Kasumi-1 (cell line): ENCODE data around the gene CCDC61.

Experiments
- DNase-seq, 2 experiments: peaks; one replicate each; lab custom pipeline; 2025; lab: John Stamatoyannopoulos, UW

The CCDC61 gene

GRCh38 chr19:45994998-45995714 is at the start of gene CCDC61:
Gene CCDC61, plus strand, starts transcription at chr19:45995467. Its CDS starts 7,552 bp downstream, at chr19:46003019.
- DNase-seq: peak; percentile 99

GRCh38 chr19:45947926-45948325 is 47.3 kb upstream of the CCDC61 start:
- no peak for DNase-seq

DNA sequence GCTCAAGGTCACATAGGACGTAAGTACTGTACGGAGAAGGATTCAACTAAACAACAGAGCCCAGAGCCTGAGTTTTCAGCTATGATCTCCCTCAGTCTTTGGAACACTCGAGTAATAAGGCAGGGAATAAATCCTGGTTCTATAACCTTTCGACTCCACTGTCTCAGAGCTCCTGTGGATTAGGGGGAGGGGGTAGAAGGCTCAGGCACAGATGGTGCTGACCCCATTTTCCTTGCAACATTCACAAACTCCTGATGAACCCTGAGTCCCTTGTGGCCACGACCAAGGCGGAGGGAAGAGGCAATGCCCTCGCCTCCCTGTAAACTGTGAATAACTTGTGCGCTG is 43.0 kb upstream of the CCDC61 start:
- no peak for DNase-seq

DNA sequence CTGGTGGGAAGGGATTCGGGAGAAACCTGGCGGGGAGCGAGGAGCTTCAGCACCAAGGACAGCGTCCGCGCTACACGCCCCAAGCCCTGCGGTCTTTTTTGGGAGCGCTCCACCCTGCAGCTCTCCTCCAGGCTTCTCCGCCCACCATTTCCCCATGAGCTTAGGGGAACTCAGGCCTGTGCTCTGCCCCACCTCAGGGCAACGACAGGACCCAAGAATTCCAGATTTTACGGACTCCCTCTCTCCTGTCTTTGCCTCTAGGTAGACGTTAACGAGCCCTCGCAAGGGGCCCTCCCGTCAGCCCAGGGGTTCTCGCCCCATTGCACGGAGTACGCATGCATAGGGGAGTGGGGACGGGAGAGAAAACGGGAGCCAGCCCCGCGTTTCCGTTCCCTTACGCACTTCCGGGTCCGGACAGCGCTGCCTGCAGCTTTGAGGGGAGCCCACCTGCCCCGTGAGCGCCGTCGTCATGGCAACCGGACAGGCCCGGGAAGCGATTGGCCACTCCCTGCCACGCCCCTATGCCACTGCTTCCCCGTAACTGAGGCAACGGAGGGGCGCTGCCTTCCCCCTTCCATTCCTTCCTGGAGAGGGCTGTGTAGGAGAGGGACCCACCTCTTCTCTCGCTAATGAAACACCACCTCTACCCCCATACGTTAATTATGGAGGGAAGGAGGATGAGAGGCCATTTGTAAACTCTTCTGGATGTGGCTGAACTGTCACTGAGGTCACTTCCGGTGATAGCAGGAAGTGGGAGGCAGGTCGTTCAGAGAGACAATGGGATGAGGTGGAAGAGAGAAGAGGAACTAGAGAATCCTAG is 42.4 kb upstream of the CCDC61 start:
- peak; percentile 23 to 42 for DNase-seq

- no peak for DNase-seq
Measured at GRCh38 chr19:45953676-45954075, 41.6 kb upstream of the CCDC61 start.

- no peak for DNase-seq
Measured at GRCh38 chr19:45954156-45954555, 41.1 kb upstream of the CCDC61 start.

- DNase-seq: no peak
Measured at GRCh38 chr19:45955905-45956608, 39.2 kb upstream of the CCDC61 start.

GRCh38 chr19:45958320-45958719 is 36.9 kb upstream of the CCDC61 start:
- no peak for DNase-seq

- DNase-seq: no peak
Measured at GRCh38 chr19:45958769-45959516, 36.3 kb upstream of the CCDC61 start.

GRCh38 chr19:45959517-45960025 is 35.7 kb upstream of the CCDC61 start:
- DNase-seq: no peak

- DNase-seq: no peak
Measured at GRCh38 chr19:45960595-45961235, 34.6 kb upstream of the CCDC61 start.

DNA sequence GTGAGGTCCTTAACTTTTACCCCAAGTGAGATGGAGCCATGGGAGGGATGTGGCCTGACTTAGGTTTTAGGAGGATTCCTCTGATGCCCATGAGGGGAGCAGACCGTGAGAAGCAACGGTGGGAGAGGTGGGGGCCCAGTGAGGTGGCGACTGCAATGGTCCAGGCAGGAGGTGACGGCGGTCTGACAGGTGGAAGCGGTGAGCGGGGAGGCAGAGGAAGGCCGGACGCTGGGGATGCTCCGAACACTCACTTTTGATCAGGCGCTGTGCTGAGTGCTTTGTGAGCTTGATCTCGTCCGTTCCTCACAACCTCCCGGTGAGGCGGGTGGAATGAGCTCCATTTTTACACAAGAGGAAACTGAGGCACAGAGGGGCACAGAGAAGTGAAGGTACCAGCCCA is 33.2 kb upstream of the CCDC61 start:
- DNase-seq: no peak

GRCh38 chr19:45967246-45967645 is 28.0 kb upstream of the CCDC61 start:
- DNase-seq: no peak

- DNase-seq: no peak
Measured at GRCh38 chr19:45968626-45969025, 26.6 kb upstream of the CCDC61 start.

DNA sequence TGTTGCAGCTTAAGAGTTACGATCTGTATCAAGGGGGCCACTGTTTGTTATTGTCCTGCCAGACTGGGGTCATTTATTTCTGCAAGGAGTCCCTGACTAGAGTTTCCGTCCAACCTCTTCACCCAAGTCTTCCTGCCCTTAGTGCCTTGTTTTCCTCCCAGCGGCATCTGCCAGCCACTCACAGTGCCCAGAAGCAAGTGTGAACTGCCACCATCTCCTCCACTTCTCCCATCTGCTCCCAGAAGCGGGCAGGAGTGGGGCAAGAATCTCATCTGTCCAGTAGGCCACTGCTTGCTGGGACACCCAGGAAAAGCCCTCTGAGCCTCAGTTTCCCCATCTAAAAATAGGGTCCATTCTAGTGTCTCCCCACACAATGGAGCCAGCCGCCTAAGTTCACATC is 25.6 kb upstream of the CCDC61 start:
- DNase-seq: no peak

- no peak for DNase-seq
Measured at GRCh38 chr19:45971260-45971902, 23.9 kb upstream of the CCDC61 start.

DNA sequence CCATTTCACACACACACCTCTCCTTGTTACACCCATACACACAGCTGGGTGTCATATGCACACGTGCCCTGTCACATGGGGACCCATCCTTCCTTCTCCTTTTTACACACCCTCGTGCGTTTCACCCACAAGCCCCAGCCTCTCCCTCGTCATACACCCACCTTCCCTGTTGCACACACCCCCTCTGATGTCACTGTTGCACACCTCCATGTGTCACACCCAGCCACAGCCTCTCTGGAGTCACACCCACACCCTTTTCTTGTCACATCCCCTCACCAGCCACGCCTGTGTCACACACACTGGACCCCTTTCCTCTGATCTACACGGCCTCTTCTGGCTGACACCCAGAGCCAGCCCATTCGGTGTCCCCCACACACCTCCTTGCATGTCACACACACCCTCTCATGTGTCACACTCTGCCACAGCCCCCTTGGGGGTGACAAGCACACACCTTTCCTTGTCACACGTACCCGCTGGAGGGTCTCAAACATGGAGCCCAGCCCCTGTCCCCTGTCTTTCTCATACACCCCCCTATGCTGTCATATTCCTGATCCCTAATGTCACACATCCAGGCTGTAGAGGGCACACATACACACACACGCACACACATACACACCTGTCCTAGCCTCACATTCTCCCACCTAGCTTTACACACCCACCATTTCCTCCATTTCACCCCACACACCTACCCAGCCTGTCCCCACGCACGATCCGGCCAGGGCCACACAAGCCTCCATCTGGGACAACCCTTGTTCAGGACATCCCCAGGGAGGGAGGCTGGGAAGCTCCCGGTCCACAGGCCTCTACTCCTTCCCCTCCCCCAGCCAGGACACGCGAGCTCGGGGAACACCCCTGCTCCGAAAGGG is 23.0 kb upstream of the CCDC61 start:
- DNase-seq: peak; percentile 19 to 25

DNA sequence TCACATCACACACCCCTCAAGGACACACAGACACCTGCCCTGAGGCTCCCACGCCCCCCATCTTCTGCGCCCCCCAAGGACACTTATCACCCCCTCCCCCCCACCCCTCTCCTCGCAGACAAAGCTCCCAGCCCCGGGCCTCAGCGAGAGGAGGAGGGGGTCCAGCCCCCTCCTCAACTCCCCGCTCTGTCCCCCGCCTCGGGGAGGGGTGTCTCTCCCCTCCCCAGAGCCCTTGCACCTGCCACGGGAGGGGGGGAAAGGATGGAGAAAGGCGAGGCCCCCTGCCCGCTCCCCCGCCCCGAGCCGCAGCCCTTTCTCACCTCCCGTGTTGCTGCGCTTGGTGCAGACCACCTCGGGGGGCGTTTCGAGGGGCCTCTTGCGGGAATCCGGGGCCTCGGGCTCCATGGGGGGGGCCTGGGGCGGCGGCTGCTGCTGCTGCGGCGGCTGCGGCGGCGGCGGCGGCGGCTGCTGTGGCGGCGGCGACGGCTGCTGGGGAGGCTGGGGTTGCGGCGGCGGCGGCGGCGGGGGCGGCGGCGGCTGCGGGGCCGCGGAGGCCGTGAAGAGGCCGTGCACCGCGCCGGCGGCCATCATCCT is 22.2 kb upstream of the CCDC61 start:
- DNase-seq: no peak

- DNase-seq: no peak
Measured at GRCh38 chr19:45973553-45974338, 21.5 kb upstream of the CCDC61 start, which contains the start of gene NOVA2. Gene NOVA2, minus strand, starts transcription at chr19:45973865. Its CDS starts 514 bp downstream, at chr19:45973351.
